SK-N-SH (cell line): ENCODE data around the gene XIRP2. TPM values are rescaled to one million over a fixed set of nuclear protein-coding genes. Genes with fewer than 3 reads are reported as not detected.

ENCODE experiments used
- CTCF ChIA-PET: fragments of 300-600, 350-600 bp; formaldehyde crosslinking; extraction: SDS; loops from one replicate; lab custom pipeline; 2021; lab: Yijun Ruan, JAX
- POLR2A ChIA-PET: fragments of 350-600 bp; sonication (Branson Sonifier 250); formaldehyde crosslinking; extraction: SDS; loops from one replicate; lab custom pipeline; 2020; ENCODE audit warnings: antibody characterized with exemption, inconsistent platforms; lab: Yijun Ruan, JAX
- DNase-seq: peaks from one replicate; pipeline ENCODE4 v3.0.0; 2012
- H2AFZ ChIP-seq: fragments of 200-600 bp; sonication (generic); 2 replicates; pipeline ENCODE4 v1.8.1; 2016; ENCODE audit warnings: antibody characterized with exemption, mild to moderate bottlenecking, low read depth
- H3F3A ChIP-seq: fragments of 200-600 bp; sonication (generic); replicated peaks from 2 replicates; pipeline ENCODE3; 2016; ENCODE audit warnings: antibody characterized with exemption, mild to moderate bottlenecking; ENCODE audit not compliant: insufficient read depth
- H3K27ac ChIP-seq, 2 experiments: fragments of 200-500 bp in 1 of 2; fragments of 200-600 bp in 1 of 2; sonication (Bioruptor generic) in 1 of 2; sonication (generic), shearing (Covaris generic) in 1 of 2; 2 replicates each; pipeline versions ENCODE4 v1.5.1 to v1.6.1; 2014 to 2016; ENCODE audit warnings: low read depth in 2 of 2, inconsistent platforms in 1 of 2, low read length in 1 of 2, mild to moderate bottlenecking in 1 of 2, mixed read lengths in 1 of 2
- H3K27me3 ChIP-seq: fragments of 200-600 bp; sonication (generic), shearing (Covaris generic); 2 replicates; pipeline ENCODE4 v1.6.1; 2016; ENCODE audit warnings: mixed run types; ENCODE audit not compliant: insufficient read depth
- H3K36me3 ChIP-seq, 2 experiments: fragments of 200-500 bp in 1 of 2; fragments of 200-600 bp in 1 of 2; sonication (Bioruptor generic) in 1 of 2; sonication (generic) in 1 of 2; replicated peaks in 1 of 2; 2 replicates each; pipeline versions ENCODE3 to v1.5.1; 2014 to 2016; ENCODE audit warnings: low read length in 1 of 2, mild to moderate bottlenecking in 1 of 2; ENCODE audit not compliant: insufficient read depth in 2 of 2, control insufficient read depth in 1 of 2
- H3K4me1 ChIP-seq, 2 experiments: fragments of 200-500 bp in 1 of 2; fragments of 200-600 bp in 1 of 2; sonication (Bioruptor generic) in 1 of 2; sonication (generic), shearing (Covaris generic) in 1 of 2; 2 replicates each; pipeline versions ENCODE4 v1.5.1 to v1.6.1; 2014 to 2016; ENCODE audit warnings: low read depth in 1 of 2, low read length in 1 of 2, mixed run types in 1 of 2; ENCODE audit not compliant: insufficient read depth in 2 of 2, control insufficient read depth in 1 of 2
- H3K4me2 ChIP-seq: fragments of 200-600 bp; sonication (generic), shearing (Covaris generic); 2 replicates; pipeline ENCODE4 v1.6.1; 2017; ENCODE audit warnings: mixed run types
- H3K4me3 ChIP-seq, 2 experiments: fragments of 200-500 bp in 1 of 2; fragments of 200-600 bp in 1 of 2; sonication (Bioruptor generic) in 1 of 2; sonication (generic), shearing (Covaris generic) in 1 of 2; 2 replicates each; pipeline versions ENCODE4 v1.5.1 to v1.8.1; 2014 to 2016; ENCODE audit warnings: low read depth in 2 of 2, inconsistent platforms in 1 of 2, low read length in 1 of 2, mild to moderate bottlenecking in 1 of 2, mixed read lengths in 1 of 2, moderate library complexity in 1 of 2
- H3K79me2 ChIP-seq: fragments of 200-600 bp; sonication (generic); 2 replicates; pipeline ENCODE4 v1.8.1; 2017; ENCODE audit warnings: mild to moderate bottlenecking; ENCODE audit not compliant: insufficient read depth
- H3K9ac ChIP-seq: fragments of 200-600 bp; sonication (generic); 2 replicates; pipeline ENCODE4 v1.6.1; 2017; ENCODE audit warnings: mixed run types
- H3K9me2 ChIP-seq: fragments of 200-600 bp; sonication (generic); 2 replicates; pipeline ENCODE4 v1.6.1; 2017; ENCODE audit warnings: mixed run types
- H3K9me3 ChIP-seq: fragments of 200-600 bp; sonication (generic); 2 replicates; pipeline ENCODE4 v1.6.1; 2017; ENCODE audit warnings: mixed run types, mild to moderate bottlenecking, moderate library complexity
- H4K20me1 ChIP-seq: fragments of 200-600 bp; sonication (generic); 2 replicates; pipeline ENCODE4 v1.6.1; 2017; ENCODE audit warnings: mild to moderate bottlenecking, mixed run types; ENCODE audit not compliant: insufficient read depth
- CHD2 ChIP-seq: fragments of 150-350 bp; IDR thresholded peaks from 2 replicates; pipeline ENCODE4 v1.6.1; 2018; ENCODE audit warnings: low read length; ENCODE audit not compliant: partially characterized antibody
- ELF1 ChIP-seq: IDR thresholded peaks from 2 replicates; pipeline ENCODE4 v1.4.0; 2012
- EP300 ChIP-seq, 2 experiments: IDR thresholded peaks; 2 replicates each; pipeline versions ENCODE4 v1.4.0 to v1.6.1; 2012; ENCODE audit warnings: borderline replicate concordance in 1 of 2, low read depth in 1 of 2, low read length in 1 of 2
- TAF1 ChIP-seq: IDR thresholded peaks from 2 replicates; pipeline ENCODE4 v1.6.1; 2012; ENCODE audit warnings: low read depth, mild to moderate bottlenecking, low read length, moderate library complexity, borderline replicate concordance
- TCF12 ChIP-seq: IDR thresholded peaks from 2 replicates; pipeline ENCODE4 v1.4.0; 2012
- WGBS: methylation state at CpG from one replicate; pipeline ENCODE4 v1.1.6; 2017; ENCODE audit warnings: low lambda C conversion rate; 5-methylcytosine and 5-hydroxymethylcytosine counted together
- polyA plus RNA-seq, 3 experiments: library from polyadenylated mRNA; depleted of rRNA; stranded (reverse); fragments of >200 nt; gene quantifications; 2 replicates each; pipeline ENCODE4 v1.2.3, GENCODE V29; 2012
- TF ChIP-seq, protein P1 (sequence below): fragments of 150-350 bp; IDR thresholded peaks from 2 replicates; pipeline ENCODE4 v1.6.1; 2016; ENCODE audit warnings: mild to moderate bottlenecking, low read depth, low read length
- TF ChIP-seq, protein P2 (sequence below): fragments of 150-350 bp; IDR thresholded peaks from 2 replicates; pipeline ENCODE4 v1.6.1; 2017; ENCODE audit warnings: antibody characterized with exemption, low read length, low read depth, borderline replicate concordance
- TF ChIP-seq, protein P3 (sequence below): IDR thresholded peaks from 2 replicates; pipeline ENCODE4; 2012
- TF ChIP-seq, protein P4 (sequence below): fragments of 200-600 bp; sonication (generic); IDR thresholded peaks from 2 replicates; pipeline ENCODE4 v1.6.1; 2017; ENCODE audit warnings: antibody characterized with exemption, mild to moderate bottlenecking, moderate library complexity
- TF ChIP-seq, protein P5 (sequence below): IDR thresholded peaks from 2 replicates; pipeline ENCODE4 v1.6.1; 2012; ENCODE audit warnings: mild to moderate bottlenecking, low read depth, low read length, moderate library complexity
- TF ChIP-seq, protein P6 (sequence below): IDR thresholded peaks from 2 replicates; pipeline ENCODE4 v1.4.0; 2012; ENCODE audit warnings: low read depth

Gene XIRP2
- polyA plus RNA-seq, 1 of the 3 experiments (the other 2 are of a cell fraction), result 0.02 TPM

DNA sequence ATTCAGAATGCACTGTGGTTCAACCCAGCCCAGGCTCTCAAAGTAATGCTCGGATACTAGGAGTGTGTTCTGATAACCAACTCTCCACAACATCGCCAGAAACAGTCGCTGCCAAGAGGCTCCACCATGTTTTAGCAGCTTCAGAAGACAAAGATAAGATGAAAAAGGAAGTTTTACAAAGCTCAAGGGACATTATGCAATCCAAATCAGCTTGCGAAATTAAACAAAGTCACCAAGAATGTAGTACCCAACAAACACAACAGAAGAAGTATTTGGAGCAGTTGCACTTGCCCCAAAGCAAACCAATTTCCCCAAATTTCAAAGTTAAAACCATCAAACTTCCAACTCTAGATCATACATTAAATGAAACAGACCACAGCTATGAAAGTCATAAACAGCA is 360.9 kb downstream of the XIRP2 start:
- Histone ChIP-seq H3K9me2 (no peaks in the 10 kb centered on the region), H3K36me3 (no peaks in the 10 kb centered on the region), H3K79me2 (no peaks in the 10 kb centered on the region), H3K27me3 (no peaks in the 10 kb centered on the region), H3K4me2 (no peak overlapping the region), H4K20me1 (no peaks in the 10 kb centered on the region), H3K27ac (no peak overlapping the region), H3K9me3 (no peaks in the 10 kb centered on the region), H3K9ac (no peak overlapping the region), H2AFZ (no peak overlapping the region), H3K4me1 (no peaks in the 10 kb centered on the region; a peak in 1 of 4 replicates), H3K4me3 (no peak overlapping the region), H3F3A (no peaks in the 10 kb centered on the region)
- TF ChIP-seq, protein P1, sequence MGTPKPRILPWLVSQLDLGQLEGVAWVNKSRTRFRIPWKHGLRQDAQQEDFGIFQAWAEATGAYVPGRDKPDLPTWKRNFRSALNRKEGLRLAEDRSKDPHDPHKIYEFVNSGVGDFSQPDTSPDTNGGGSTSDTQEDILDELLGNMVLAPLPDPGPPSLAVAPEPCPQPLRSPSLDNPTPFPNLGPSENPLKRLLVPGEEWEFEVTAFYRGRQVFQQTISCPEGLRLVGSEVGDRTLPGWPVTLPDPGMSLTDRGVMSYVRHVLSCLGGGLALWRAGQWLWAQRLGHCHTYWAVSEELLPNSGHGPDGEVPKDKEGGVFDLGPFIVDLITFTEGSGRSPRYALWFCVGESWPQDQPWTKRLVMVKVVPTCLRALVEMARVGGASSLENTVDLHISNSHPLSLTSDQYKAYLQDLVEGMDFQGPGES, result no peak
- TF ChIP-seq, protein P2, sequence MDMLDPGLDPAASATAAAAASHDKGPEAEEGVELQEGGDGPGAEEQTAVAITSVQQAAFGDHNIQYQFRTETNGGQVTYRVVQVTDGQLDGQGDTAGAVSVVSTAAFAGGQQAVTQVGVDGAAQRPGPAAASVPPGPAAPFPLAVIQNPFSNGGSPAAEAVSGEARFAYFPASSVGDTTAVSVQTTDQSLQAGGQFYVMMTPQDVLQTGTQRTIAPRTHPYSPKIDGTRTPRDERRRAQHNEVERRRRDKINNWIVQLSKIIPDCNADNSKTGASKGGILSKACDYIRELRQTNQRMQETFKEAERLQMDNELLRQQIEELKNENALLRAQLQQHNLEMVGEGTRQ, result no peak
- TF ChIP-seq, protein P3, sequence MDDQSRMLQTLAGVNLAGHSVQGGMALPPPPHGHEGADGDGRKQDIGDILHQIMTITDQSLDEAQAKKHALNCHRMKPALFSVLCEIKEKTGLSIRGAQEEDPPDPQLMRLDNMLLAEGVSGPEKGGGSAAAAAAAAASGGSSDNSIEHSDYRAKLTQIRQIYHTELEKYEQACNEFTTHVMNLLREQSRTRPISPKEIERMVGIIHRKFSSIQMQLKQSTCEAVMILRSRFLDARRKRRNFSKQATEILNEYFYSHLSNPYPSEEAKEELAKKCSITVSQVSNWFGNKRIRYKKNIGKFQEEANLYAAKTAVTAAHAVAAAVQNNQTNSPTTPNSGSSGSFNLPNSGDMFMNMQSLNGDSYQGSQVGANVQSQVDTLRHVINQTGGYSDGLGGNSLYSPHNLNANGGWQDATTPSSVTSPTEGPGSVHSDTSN, result no peak
- TF ChIP-seq ELF1 (no peak), EP300 (IDR thresholded peaks at IDR 0.05; ENCODE audit: borderline replicate concordance in 1 of 2, low read depth in 1 of 2, low read length in 1 of 2) (no peak), TAF1 (no peak), TCF12 (no peak), CHD2 (no peak)
- TF ChIP-seq, protein P4, sequence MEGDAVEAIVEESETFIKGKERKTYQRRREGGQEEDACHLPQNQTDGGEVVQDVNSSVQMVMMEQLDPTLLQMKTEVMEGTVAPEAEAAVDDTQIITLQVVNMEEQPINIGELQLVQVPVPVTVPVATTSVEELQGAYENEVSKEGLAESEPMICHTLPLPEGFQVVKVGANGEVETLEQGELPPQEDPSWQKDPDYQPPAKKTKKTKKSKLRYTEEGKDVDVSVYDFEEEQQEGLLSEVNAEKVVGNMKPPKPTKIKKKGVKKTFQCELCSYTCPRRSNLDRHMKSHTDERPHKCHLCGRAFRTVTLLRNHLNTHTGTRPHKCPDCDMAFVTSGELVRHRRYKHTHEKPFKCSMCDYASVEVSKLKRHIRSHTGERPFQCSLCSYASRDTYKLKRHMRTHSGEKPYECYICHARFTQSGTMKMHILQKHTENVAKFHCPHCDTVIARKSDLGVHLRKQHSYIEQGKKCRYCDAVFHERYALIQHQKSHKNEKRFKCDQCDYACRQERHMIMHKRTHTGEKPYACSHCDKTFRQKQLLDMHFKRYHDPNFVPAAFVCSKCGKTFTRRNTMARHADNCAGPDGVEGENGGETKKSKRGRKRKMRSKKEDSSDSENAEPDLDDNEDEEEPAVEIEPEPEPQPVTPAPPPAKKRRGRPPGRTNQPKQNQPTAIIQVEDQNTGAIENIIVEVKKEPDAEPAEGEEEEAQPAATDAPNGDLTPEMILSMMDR, result no peak
- TF ChIP-seq, protein P5, sequence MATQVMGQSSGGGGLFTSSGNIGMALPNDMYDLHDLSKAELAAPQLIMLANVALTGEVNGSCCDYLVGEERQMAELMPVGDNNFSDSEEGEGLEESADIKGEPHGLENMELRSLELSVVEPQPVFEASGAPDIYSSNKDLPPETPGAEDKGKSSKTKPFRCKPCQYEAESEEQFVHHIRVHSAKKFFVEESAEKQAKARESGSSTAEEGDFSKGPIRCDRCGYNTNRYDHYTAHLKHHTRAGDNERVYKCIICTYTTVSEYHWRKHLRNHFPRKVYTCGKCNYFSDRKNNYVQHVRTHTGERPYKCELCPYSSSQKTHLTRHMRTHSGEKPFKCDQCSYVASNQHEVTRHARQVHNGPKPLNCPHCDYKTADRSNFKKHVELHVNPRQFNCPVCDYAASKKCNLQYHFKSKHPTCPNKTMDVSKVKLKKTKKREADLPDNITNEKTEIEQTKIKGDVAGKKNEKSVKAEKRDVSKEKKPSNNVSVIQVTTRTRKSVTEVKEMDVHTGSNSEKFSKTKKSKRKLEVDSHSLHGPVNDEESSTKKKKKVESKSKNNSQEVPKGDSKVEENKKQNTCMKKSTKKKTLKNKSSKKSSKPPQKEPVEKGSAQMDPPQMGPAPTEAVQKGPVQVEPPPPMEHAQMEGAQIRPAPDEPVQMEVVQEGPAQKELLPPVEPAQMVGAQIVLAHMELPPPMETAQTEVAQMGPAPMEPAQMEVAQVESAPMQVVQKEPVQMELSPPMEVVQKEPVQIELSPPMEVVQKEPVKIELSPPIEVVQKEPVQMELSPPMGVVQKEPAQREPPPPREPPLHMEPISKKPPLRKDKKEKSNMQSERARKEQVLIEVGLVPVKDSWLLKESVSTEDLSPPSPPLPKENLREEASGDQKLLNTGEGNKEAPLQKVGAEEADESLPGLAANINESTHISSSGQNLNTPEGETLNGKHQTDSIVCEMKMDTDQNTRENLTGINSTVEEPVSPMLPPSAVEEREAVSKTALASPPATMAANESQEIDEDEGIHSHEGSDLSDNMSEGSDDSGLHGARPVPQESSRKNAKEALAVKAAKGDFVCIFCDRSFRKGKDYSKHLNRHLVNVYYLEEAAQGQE, result no peak
- TF ChIP-seq, protein P6, sequence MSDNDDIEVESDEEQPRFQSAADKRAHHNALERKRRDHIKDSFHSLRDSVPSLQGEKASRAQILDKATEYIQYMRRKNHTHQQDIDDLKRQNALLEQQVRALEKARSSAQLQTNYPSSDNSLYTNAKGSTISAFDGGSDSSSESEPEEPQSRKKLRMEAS, result no peak
- no peak for DNase-seq
- ChIA-PET POLR2A (no interaction called here), CTCF (interaction anchor here (1.8 kb wide), 1 partner anchor 15 kb away, joined by 4 read pairs; no protein-coding TSS in a partner anchor)
- WGBS, result 83% methylated on average over 4 of the region's 4 CpGs
